HG02938 (cell line): ENCODE measurements around the gene ATP2B3.

Experiments
- ATAC-seq: cut with Tn5 transposase; IDR thresholded peaks from one replicate; pipeline ENCODE4 v1.9.1; 2021; ENCODE audit warnings: mild to moderate bottlenecking, moderate library complexity; ENCODE audit not compliant: unreplicated experiment

The ATP2B3 gene

DNA sequence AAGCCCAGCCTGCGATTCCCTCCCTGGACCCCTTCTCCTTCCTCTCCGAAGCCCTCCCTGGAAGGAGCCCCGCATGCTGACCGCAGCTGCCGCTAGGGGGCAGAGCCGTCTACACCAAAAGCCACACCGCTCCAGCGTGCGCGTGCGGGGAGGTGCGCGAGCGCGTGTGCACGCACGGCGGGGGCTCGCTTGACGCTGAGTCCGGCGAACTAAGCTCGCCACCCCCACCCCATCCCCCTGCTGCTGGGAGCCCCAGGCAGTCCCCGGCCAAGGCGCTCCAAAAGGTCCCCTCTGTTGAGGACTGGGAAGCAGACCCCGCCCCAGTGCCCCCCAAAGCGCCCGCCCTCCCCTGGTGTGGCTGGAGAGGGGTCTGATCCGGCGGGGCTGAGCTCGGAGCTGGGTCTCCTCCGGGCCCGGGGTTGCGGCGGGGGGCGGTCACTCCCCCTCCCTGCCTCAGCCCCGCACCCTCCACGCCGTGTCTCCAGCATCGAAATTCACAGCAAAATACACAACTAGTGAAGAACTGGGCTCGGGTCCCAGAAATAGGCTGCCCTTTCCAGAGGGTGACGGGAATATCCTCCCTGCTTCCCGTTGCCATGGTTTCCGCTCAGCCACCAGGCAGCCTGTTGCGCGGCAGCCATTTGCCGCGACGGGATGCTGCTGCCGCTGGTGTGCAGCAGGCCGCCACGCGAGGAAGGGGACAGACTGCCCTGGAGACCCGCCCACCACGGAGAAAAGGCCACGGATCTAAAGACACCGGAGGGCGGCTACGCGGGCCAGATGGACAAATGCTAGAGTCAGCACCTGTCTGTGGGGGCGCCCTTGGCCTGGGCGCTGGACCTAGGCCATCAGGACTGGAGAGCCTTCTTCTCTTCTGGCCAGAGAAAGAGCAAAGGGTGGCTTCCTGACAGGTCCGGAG, 92.7 kb downstream of the ATP2B3 start:
- no peak for ATAC-seq

- no peak for ATAC-seq
Observed at GRCh38 chrX:153610836-153611213, 93.4 kb downstream of the ATP2B3 start.

DNA sequence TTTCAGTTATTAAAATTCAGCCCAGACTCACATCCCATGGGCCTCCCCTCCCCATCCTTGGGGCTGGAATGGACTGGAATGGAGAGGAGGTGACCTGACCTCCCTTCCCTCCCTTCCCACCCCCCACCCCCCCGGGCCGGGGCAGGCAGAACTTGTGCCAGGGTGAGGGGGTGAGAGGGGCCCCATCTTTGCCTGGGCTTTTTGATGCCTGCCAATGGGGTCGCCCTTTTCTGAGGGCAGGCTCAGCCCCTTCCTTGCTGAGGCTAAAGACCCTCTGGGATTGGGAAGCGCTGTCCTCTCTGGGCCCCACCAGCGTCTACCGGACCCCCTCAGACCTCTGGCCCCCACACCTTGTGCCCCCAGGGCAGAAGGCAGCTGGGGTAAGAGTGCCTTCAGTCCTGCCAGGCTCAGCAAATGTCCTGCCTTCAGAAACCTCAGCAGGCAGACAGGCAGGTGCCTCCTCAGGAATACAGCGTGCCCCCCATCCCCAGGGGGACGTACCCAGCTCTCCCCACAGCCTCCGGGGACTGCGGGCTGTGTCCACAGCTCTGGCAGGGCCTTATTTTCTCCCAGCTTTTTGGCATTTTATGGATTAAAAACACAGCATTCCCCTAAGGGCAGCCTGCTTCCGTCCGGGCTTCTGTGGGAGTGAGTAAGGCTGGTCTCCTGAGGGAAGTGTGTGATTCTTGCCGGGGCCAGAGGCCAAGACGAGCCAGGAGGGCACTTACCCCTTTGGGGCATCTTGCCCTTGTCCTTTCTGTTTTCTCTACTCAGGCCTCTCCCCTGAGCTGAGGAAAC, 94.1 kb downstream of the ATP2B3 start:
- ATAC-seq, result no peak

- no peak for ATAC-seq
Observed at GRCh38 chrX:153612413-153612812, 95.0 kb downstream of the ATP2B3 start.

GRCh38 chrX:153614818-153615217, 97.4 kb downstream of the ATP2B3 start:
- ATAC-seq, result no peak

GRCh38 chrX:153620576-153620975, 103.1 kb downstream of the ATP2B3 start:
- no peak for ATAC-seq

DNA sequence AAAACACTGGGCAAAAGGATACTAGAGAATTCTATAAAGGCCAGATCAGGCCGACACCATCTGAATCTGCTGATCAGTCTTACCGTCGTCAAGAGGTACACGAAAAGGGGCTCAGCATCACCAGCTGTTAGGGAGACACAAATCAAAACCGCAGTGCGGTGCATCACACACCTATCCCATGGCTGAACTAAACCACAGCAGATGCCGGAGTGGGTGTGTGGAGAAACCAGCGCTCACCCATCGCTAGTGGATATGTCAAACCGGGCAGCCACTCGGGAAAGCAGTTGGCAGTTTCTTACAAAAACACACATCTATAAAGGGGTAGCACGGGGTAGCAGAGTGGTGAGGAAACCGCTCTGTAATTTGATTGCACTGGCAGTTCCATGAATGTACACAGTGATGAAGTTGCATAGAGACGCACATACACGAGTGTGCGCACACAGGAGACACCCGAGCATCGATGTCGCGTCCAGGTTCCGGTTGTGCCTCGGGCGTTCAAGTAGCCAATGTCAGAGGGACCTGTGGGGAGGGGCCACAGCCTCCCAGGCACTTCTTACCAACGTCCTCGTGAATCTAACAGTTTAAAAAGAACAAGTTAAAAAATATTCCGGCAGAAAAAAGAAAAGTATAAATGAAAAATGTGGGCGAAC, 104.6 kb downstream of the ATP2B3 start:
- ATAC-seq, result no peak

DNA sequence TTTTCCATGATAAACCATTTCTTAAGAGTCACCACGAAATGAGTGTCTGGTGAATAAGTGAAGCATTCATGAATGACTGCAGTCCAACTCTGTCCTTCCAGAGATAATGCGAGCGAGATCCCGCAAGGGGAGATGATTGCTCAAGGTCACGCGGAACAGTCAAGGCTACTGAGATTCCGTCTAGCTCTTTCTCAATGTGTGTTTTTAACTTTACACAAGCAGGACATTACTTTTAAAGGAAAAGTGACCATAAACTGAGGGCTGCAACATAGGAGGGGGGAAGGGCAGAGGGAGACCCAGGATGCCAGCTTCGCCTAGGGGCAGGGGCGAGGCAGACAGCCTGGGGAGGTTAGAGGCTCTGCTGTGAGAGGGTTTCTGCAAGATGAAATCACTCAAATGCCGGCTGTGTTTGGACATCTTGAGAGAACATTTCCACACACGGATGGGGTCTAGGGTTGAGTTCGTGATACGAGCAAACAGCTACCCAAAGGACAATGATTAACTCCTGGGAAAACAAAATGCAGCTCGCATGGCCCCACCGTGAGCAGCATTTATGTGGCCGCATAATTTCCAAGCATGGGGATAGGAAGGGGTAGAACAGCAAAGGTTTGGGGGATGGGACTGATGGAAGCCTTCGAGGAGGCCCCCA, 105.3 kb downstream of the ATP2B3 start:
- ATAC-seq, result no peak

DNA sequence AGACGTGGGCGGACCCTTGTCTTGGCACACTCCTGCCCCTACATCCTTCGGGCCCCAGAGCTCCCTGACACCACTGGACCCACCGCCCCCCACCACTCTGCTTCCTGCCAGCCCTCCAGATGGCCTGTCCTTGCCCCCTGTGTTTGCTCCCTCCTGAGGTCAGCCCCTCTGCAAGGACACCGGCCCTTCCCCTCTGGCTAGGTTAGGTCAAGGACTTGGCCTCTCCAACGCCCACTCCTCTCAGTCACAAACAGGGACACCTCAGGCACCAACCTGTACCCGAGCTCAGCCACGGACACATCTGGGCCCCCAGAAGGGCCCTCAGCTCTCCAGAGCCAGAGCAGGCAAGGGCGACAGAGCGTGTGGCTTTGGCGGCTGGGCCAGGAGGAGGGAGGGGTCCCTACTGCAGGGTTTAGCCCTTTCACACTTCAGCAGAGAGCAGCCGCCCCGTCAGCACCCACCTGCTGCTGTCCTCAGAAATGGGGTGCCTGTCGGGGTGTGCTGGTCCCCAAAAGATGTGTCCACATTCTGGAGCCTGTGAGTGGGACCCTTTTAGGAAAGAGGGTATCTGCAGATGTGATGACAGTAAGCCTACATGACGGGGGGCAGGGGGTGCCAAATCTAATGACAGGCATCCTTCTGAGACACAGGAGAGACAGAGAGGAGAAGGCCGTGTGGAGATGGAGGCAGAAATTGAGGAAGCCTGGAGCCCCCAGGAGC, 106.0 kb downstream of the ATP2B3 start:
- ATAC-seq, result no peak

GRCh38 chrX:153624196-153625091, 107.0 kb downstream of the ATP2B3 start:
- no peak for ATAC-seq

- ATAC-seq, result no peak
Observed at GRCh38 chrX:153625271-153626024, 108.0 kb downstream of the ATP2B3 start.

DNA sequence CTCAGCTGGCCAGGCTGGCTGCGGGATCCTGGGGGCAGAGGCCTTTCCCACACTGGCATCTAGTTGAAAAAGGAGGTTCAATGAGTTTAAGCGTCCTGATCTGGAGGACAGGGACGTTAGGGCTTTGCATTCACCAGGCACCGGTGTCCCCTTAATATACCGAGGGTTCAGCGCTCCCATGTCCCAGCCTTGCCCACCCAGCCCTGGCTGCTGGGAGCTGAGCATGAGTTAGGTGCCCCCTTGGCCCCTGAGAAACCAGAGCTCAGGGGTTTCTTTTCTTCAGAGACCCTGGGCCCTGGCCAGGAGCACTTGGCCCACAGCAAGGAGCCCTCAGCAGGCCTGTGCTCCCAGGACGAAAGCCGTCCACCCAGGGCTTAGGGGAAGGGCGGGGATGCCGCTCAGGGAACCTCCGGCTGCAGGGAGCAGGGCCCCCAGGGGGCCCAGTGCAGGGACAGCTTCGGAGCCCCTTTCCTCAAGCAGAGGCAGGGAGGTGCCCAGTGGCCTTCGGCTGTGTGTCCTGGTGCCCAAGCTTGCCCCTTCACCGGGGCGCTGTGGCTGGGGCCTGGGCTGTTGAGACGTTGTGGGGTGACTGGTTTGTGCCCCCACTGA, 108.7 kb downstream of the ATP2B3 start:
- no peak for ATAC-seq

GRCh38 chrX:153626863-153627674, 109.6 kb downstream of the ATP2B3 start:
- ATAC-seq, result no peak

DNA sequence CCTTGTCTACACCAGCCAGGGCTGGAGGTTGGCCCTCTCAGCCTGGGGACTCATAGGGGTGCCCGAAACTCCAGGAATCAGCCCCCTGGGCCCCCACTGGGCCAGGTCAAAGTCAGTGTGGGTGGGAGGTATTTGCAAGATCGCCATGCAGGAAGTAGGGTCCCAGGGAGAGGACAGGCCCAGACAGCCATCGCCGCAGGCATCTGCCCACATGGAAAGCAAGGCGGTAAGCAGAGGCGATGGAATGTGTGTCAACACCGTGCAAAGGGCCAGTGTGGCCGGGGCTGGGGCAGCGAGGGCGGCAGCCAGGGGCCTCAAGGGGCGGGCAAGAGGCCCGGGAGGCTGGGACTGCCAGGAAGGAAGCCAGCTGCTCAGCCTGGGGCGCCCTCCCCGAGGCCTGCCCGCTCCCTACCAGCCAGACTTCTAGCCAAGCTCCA, 110.3 kb downstream of the ATP2B3 start:
- no peak for ATAC-seq

DNA sequence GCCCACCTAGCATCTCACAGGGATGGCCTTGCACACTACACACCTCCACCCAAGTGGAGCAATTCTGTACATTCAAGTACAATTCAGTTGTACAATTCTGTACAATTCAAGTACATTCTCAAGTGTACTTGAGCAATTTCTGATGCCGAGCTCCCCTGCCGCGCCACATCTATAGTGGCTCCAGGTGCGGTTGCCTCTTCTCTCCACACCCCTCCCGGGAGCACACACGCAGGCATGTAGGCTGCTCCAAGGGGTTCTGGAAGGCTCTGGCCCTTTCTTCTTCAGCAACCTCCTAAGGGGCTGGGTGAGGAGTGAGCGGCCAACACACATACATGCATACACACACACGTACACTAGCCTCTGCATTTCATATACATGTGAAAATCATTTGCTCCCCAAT, 110.7 kb downstream of the ATP2B3 start:
- no peak for ATAC-seq

GRCh38 chrX:153628665-153629064, 111.2 kb downstream of the ATP2B3 start:
- no peak for ATAC-seq

DNA sequence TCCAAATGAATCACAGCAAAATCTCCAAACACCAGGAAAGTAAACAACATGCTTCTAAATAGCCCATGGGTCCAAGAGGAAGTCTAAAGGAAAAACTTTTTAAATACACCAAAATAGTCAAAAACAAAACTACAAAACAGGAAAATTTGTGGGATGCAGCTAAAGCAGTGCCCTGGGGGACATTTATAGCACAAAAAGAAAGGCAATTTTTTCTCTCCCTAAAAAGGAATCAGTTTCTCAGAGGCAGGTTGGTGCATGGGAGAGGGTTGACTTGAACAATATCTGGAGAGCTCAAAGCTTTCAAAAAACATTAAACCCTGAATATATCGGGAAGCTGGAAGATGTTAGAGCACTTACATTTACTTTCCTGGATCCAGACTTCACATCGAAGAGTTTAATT, 113.9 kb downstream of the ATP2B3 start:
- no peak for ATAC-seq
